Endothelial cell (in vitro differentiated cells): ENCODE results near the gene MEF2D. TPM values are rescaled to one million over a fixed set of nuclear protein-coding genes. Genes with fewer than 3 reads are reported as not detected.

Experiments
- DNase-seq: peaks from one replicate; pipeline ENCODE4 v3.0.0; 2021; ENCODE audit warnings: low spot score
- H3K27ac Mint-ChIP-seq: one replicate; pipeline ENCODE4 v1.8.0; 2021; ENCODE audit warnings: mixed read lengths, inconsistent platforms; ENCODE audit not compliant: unreplicated experiment
- H3K27me3 Mint-ChIP-seq: one replicate; pipeline ENCODE4 v1.8.0; 2021; ENCODE audit warnings: mild to moderate bottlenecking, moderate library complexity, mixed read lengths, inconsistent platforms; ENCODE audit not compliant: unreplicated experiment
- H3K36me3 Mint-ChIP-seq: one replicate; pipeline ENCODE4 v1.8.0; 2021; ENCODE audit warnings: mild to moderate bottlenecking, low read depth, mixed read lengths, inconsistent platforms; ENCODE audit not compliant: unreplicated experiment
- H3K4me1 Mint-ChIP-seq: one replicate; pipeline ENCODE4 v1.8.0; 2021; ENCODE audit warnings: mild to moderate bottlenecking, mixed read lengths, inconsistent platforms; ENCODE audit not compliant: unreplicated experiment
- H3K4me3 Mint-ChIP-seq: one replicate; pipeline ENCODE4 v1.8.0; 2021; ENCODE audit warnings: mild to moderate bottlenecking, mixed read lengths, inconsistent platforms; ENCODE audit not compliant: unreplicated experiment
- H3K9me3 Mint-ChIP-seq: one replicate; pipeline ENCODE4 v1.8.0; 2021; ENCODE audit warnings: mixed read lengths, inconsistent platforms; ENCODE audit not compliant: unreplicated experiment
- total RNA-seq: library from RNA; stranded (reverse); fragmentation: NEBNext Ultra II Directional; extraction: Animal tissue kit (Norgen Biotek cat#: 25700); gene quantifications from one replicate; pipeline ENCODE4 v1.2.1, GENCODE V29; 2021; ENCODE audit not compliant: unreplicated experiment
- TF ChIP-seq, protein P1 (sequence below): fragments of 200-600 bp; sonication (generic); IDR thresholded peaks from one replicate; pipeline ENCODE4 v1.5.0; 2021; ENCODE audit warnings: antibody characterized with exemption; ENCODE audit not compliant: unreplicated experiment

Gene MEF2D
- total RNA-seq, 1 donor from 2014 or later: 45.2 TPM

- Mint-ChIP-seq H3K4me1 (peaks cover 54% of the 10 kb centered on the region), H3K9me3 (no peaks in the 10 kb centered on the region), H3K4me3 (peak overlapping the region; percentile 75), H3K27me3 (peaks cover 38% of the 10 kb centered on the region), H3K27ac (no peak overlapping the region), H3K36me3 (peaks cover 4% of the 10 kb centered on the region)
- TF ChIP-seq, protein P1, sequence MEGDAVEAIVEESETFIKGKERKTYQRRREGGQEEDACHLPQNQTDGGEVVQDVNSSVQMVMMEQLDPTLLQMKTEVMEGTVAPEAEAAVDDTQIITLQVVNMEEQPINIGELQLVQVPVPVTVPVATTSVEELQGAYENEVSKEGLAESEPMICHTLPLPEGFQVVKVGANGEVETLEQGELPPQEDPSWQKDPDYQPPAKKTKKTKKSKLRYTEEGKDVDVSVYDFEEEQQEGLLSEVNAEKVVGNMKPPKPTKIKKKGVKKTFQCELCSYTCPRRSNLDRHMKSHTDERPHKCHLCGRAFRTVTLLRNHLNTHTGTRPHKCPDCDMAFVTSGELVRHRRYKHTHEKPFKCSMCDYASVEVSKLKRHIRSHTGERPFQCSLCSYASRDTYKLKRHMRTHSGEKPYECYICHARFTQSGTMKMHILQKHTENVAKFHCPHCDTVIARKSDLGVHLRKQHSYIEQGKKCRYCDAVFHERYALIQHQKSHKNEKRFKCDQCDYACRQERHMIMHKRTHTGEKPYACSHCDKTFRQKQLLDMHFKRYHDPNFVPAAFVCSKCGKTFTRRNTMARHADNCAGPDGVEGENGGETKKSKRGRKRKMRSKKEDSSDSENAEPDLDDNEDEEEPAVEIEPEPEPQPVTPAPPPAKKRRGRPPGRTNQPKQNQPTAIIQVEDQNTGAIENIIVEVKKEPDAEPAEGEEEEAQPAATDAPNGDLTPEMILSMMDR: no peak
- DNase-seq: no peak
These were observed 63.3 kb downstream of the MEF2D start for GRCh38 chr1:156437037-156437867.

- TF ChIP-seq, protein P1: no peak
- H3K4me1 Mint-ChIP-seq: peaks cover 59% of the 10 kb centered on the region
- peaks cover 4% of the 10 kb centered on the region for H3K36me3 Mint-ChIP-seq
- peak; percentile 40 for DNase-seq
- no peaks in the 10 kb centered on the region for H3K9me3 Mint-ChIP-seq
- H3K4me3 Mint-ChIP-seq: no peak overlapping the region
- no peak overlapping the region for H3K27ac Mint-ChIP-seq
- H3K27me3 Mint-ChIP-seq: peaks cover 36% of the 10 kb centered on the region
These were observed 64.2 kb downstream of the MEF2D start for GRCh38 chr1:156436141-156437036.

GRCh38 chr1:156435545-156436140 lies 64.9 kb downstream of the MEF2D start:
- peaks cover 32% of the 10 kb centered on the region for H3K27me3 Mint-ChIP-seq
- H3K36me3 Mint-ChIP-seq: peaks cover 4% of the 10 kb centered on the region
- no peaks in the 10 kb centered on the region for H3K9me3 Mint-ChIP-seq
- TF ChIP-seq, protein P1: no peak
- H3K27ac Mint-ChIP-seq: no peak overlapping the region
- H3K4me1 Mint-ChIP-seq: peaks cover 53% of the 10 kb centered on the region
- peak overlapping the region; percentile 48 for H3K4me3 Mint-ChIP-seq
- DNase-seq: no peak

DNA sequence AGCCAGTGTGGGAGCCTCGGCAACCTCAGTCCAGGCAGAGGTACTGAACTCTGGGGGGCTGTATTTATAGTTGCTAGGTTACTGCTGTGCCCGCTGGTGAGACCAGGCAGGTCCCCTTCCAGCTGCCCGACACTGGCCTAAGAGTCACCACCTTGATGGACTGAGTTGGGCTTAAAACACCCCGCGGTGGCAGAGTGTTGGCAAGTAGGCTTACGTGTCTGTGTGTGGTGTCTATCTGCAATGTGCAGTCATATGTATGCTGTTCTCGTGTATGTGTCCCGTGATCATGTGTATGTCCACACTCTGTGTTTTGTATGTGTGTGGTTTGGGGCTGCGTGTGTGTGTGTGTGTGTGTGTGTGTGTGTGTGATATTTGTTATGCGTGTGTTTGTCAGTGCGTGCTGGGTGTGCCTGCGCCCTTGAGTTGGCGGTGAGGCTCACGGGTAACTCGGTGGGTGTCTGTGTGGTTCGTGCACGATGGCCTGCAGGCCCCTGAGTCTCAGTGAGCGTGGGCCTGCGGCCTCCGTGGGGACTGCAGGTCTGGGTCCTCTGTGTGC lies 65.5 kb downstream of the MEF2D start:
- Mint-ChIP-seq H3K27ac (peak overlapping the region; percentile 16), H3K27me3 (peaks cover 31% of the 10 kb centered on the region), H3K36me3 (peaks cover 4% of the 10 kb centered on the region), H3K9me3 (no peaks in the 10 kb centered on the region), H3K4me1 (peaks cover 53% of the 10 kb centered on the region), H3K4me3 (peak overlapping the region; percentile 84)
- TF ChIP-seq, protein P1: no peak
- no peak for DNase-seq
